GM18909 (cell line): ENCODE results near the gene CNGA2.
A peak's percentile ranks its signal among the peaks of the same experiment; 100 is the strongest.

Source experiments
- ATAC-seq: cut with Tn5 transposase; IDR thresholded peaks from one replicate; pipeline ENCODE4 v1.9.1; 2021; ENCODE audit warnings: mild to moderate bottlenecking; ENCODE audit not compliant: unreplicated experiment, poor library complexity

The CNGA2 gene

DNA sequence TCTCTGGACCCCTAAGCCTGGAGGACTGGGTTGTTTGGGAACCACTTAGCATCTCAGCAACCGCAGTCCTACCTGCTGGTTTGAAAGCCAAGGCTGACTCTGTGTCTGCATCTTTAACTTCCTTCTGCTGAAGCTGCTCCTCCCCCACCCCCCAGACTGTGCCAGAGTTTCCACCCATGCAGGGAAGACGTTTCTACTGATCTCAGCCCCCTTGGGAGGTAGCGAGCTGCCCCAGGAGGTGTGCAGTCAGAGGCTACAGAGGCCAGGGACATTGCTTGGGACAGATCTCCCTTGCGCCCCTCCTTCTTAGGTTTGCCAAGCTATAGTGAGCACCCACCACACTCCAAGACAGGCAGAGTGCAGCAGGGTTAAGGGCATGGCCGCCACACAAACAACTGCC, 23.4 kb upstream of the CNGA2 start:
- no peak for ATAC-seq

DNA sequence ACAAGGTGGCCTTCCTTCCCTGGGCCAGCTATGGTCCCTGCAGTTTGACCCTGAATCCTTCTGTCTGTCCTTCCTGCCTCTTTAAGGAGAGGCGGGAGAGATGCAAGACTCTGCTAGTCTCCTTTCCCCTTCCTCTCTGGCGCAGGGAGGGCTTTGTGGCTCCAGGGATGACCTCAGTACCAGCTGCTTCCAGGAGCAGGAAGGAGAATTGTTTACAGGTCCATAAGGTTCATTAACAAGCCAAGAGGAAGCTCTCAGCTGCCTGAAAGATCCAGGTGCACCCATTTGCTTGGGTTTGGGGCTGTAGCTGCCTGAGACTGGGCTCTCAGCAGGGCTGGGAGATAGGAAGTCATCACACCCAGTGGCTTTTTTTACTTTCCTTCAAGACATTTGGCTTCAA, 22.8 kb upstream of the CNGA2 start:
- ATAC-seq, result no peak

DNA sequence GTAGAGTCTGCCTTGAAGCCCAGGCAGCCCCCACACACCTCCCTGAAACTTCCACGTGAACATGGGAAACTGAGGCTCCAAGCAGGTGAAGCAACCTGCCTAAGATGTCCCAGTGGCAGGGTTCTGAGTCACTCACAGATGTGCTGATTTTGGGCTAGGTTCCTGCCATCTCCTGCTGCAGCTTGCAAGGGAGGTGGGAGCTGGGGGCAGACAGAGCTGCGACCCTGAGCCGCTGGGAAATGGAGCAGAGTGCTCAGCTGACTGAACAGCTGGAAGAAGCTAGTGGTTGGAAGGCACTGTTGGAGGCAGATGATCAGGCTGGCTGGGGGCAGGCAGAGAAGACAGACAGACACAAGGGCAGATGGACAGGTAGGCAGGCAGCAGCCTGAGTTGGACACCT, 22.3 kb upstream of the CNGA2 start:
- ATAC-seq, result no peak

DNA sequence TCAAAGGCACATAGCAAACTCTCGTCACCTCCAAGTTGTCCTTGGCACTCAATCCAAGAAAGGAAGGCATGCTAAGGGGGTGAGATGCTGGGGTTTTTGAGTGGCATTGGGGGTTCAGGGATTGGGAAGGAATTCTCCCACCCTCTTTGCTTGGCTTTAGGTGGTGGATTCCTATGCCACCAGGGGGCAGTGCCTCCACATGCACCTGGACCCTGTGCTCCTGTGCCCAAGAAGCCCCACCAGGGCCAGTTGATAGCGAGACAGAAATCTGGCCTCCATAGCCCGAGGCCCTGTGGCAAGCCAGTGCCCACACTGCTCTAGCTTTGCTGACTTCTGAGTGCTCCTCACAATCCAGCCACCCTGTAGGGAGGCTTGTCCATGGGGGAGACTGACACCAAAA, 20.7 kb upstream of the CNGA2 start:
- peak; percentile 55 for ATAC-seq

DNA sequence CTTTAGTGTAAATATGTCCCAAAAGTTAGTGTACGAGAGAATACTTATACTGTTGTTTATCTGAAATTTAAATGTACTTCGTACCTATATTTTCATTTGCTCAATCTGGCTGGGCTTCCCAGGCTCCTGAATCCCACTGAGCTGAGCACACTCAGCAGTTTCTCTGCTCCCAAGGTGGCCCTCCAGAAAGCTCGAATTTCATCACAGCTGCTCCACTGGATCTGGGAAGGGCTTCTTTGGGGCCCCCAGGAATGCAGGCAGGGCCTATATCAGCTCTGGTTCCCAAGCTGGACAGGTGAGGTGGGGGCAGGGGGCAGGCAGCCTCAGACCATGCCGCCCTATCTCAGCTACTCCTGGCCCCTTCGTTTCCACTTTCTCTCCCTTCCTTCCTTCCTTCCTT, 20.2 kb upstream of the CNGA2 start:
- no peak for ATAC-seq

DNA sequence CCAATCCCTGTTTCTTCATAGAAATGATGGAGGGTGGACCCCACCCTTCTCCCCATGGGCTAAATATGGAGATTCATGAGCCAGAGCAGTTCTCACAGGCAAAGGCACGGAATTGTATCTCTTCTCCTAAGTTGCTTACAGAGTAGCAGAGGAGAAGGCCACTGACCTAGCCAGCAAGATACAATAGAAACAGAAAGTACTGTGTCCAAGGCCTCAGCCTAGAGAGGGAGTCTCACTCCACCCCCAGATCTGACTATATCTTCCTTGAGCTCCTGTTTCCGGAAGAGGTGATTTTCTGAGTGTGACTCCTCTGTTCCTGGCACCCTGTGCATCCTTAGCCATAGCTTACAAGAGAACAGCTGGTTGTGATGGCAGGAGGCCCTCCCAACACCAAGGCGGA, 18.8 kb upstream of the CNGA2 start, which contains the start of gene FATE1:
Gene FATE1 (plus strand): TSS at position 284 of the 400 bp plus-strand sequence. CDS start 85 bp downstream, at position 369.
- ATAC-seq, result no peak

DNA sequence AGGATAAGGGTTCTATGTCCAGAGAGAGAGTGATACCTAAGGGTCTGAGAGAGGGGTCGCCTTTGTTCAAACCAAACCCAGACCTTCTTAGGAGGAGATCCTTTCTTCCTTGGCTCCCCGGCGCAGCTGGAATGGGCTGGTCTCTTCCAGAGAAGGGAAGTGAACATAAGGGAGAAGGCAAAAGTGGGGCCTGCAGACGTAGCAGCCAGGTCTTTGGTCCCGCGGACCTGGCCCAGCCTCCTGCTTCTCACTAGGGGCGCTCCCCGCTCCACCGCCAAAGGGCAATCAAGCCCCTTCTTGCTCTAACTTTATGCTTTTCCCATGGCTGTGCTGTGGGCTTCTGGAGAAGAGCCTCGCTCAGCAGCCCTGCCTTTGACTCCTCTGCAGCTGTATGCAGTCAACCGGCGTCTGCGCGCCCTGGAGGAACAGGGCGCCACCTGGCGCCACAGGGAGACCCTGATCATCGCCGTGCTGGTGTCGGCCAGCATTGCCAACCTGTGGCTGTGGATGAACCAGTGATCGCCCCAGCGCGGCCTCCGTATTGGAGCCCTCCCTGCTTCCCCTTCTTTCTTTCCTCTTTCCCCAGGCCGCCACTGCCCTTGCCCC, 12.2 kb upstream of the CNGA2 start:
- ATAC-seq, result peak; percentile 55

DNA sequence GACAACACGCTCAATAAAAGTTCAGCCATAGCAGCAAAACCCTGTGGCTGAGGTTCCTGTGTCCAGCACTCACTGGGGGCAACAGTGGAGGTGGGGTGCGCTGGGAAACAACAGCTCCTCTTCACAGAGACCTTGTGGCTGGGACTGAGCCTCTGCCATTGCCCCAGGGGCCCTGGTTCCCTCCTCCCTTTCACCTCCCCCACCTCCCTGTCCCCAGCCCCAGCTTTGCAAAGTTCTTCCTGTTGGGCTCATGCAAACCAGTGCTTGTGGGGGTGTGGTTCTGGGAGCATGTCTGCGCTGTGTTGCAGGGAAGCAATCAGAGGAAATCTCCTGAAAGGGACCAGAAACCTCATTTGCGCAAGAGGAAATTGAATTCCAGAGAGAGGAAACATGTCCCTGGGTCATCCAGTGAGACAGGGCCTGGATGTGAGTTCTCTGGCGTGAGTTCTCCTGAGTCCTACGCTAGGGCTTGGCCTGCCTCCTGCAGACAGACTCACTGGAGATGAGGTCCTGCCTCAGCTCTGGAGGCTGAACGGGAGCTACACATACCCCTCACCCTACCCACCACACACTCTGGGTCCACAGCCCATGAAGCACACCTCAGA, 11.3 kb upstream of the CNGA2 start:
- no peak for ATAC-seq

DNA sequence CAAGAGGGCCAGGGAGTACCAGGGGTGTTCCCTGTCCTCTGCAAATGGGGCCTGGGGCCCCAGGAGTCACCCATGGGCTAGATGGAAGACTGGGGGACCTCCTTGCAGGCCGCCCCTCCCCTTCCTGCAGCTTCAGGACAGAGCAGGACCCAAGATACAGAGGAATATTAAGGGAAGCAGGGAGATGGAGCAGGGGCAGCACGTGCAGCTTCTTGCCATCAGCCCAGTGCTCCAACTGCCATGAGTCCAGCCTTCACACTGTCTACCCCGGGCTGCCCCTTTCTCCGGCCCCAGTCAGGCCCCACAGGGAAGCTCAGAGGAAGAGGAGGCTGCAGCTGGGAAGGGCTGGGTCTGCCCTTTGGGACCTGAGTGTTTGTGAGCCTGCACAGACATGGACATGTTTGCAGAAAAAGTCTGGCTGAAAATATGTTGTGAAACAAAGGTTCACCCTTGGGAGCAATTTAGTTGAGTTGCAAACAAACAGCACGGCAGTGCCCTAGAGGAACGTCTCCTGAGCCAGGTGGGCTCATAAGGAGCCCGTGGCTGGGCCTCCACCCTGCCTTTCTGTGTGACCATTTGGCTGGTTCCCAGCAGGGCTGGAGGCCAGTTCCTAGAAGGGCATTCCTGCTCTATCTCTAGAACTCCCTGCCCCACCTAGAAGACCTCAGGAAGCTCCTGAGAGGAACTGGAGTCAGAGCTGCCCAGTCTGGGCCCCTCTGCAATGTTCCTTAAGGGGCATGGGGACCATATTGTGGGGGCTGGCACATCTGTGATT, 9.8 kb upstream of the CNGA2 start:
- no peak for ATAC-seq

DNA sequence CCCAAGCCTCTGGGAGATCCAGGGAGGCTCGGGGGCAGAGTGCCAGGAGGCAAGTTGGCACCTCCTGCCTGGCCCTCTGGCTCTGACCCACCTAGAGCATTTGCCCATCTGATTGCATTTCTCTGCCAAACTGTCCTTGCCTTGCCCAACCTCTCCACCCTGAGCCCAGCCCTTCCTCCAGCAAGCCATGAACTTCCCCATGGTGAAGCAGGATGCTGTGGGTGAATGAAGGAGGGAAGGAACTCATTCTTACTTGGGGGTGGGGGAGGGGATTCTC, 9.3 kb upstream of the CNGA2 start:
- no peak for ATAC-seq

DNA sequence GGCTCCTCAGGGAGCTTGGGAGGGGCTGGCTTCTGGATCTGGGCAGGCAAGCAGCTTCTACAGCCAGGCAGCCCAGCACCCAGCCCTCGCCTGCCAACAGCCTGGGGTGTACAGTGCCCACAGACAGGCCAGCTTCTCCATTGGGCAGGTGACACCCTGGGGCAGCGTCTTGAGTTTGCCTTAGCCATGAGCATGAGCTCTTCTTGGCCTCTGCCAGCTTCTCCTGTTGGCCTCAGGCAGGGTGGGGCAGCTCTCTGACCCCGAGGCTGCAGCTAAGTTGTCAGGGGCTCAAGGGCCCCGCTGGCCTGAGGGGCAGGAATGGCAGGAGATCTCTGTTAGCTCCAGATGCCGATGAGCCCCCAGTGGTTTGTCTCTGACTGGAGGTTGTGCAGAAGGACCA, 7.8 kb upstream of the CNGA2 start:
- ATAC-seq, result no peak

DNA sequence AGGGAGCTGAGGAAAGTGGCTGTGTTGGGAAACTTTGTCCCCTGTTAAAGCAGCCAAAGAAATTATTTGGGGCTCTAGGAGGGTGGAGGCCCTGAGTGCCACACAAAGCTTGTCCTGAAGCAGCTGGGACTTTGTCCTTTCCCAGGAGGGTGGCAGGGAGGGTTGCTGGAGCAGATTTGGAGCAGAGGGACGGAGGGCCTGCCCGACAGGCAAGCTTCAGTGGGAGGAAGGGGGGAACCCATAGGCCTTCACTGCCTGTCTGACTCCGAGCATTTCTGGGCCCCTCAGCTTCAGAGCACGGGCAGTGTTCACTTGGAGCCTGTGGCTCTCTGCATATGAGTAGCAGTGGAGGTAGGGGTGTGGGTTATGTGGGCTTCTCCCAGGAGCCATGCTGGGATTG, 7.2 kb upstream of the CNGA2 start:
- no peak for ATAC-seq

DNA sequence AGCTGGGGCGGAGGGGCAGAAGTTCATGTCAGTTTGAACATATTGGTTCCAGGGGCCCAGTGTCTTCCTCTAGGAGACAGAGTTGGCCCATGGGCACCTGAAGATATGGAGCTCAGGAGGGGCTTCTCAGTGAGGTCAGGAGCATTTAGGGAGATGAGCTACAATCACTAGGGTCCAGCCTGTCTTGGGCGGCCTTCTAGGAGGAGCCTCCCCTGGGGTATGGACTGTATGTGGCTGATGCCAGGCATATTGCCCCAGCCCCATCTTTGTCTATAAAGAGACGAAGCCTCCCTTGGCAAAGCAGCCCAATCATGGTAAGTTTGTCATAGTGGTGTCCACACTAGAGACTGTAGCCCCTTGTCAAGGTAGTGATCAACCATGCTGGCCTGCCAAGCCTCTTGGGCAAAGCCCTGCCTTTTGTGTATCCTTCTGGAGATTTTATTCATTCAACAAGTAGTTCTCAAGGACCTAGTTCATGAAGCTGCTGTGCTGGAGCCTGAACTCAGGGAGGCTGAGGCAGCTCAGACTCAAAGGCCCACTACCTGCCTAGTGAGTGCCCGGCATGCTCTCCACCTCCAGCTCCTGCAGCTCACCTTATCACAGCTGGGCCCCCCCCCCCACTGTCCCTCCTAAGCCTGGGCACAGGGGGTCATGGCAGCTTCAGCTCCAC, 5.4 kb upstream of the CNGA2 start:
- ATAC-seq, result no peak

DNA sequence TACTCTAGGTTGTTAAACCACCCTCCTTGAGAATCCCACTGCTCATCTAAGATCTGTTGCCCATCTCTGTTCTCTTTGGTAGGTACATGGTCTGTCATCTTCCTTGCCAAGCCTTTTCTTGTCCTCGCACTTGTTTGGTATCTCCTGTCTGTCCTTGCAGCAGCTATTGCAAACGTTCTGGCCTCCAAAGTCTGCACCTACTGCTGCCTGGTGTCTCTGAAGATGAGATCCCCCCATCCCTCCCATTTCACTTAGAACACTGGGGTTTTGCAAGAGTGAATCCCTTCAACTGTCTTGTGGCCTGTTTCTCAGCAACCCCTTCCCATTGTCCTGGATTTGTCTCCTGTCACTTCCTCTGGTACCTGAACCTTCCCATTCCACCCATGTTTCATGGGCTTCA, 673 bp downstream of the CNGA2 start:
- ATAC-seq, result no peak

DNA sequence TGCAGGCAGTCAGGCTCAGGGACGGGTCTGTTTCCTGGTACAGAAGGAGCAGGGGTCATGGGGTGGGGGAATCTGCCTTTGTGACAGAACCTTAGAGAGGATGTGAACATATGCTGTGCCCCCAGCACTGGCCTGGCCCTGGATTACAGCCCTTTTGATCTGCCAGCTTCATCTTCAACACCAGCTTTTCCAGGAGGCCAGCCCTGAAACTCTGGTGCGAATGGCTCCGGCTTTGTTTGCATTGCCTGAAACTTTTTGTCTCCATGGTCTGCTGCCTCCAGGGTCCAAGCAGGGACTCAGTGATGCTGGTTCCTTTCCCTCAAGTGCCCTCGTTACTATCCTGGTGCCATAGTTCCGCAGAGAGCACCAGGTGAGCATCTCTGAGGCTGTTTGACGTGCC, 2.1 kb downstream of the CNGA2 start:
- no peak for ATAC-seq

DNA sequence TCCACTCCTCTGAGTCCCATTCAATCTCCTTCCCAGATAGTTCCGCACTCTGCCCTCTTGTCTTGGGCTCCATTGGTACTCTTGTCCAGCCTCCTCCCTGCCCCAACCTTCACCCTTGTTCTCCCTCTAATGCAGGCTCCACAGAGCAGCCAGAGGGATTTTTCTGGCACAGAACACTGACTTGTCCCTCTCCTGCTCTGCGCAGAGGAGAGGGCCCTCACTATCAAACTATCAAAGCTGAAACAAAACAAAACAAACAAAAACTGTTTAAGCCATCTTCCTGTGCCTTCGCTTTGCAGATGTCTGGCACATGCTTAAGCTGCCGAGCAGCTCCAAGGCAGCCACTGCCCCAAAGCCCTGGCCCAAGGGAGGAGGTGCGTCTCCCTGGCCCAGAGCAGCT, 2.9 kb downstream of the CNGA2 start:
- no peak for ATAC-seq

DNA sequence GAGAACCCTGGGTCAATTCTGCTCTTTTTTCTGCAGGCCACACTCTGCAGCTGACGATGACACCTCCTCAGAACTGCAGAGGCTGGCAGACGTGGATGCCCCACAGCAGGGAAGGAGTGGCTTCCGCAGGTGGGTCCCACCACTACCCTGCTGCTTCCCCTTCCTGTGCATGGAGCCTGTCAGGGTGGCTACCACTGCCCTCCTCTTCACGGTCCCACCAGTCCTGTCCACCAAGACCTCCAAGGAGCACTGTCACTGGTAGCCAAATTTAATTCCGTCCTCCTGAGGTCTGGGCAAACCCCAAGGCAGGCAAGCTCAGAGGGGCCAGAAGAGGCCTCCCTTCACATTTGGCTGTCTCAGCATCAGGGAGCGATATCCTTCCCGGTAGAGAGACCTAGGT, 4.2 kb downstream of the CNGA2 start:
- ATAC-seq, result no peak

DNA sequence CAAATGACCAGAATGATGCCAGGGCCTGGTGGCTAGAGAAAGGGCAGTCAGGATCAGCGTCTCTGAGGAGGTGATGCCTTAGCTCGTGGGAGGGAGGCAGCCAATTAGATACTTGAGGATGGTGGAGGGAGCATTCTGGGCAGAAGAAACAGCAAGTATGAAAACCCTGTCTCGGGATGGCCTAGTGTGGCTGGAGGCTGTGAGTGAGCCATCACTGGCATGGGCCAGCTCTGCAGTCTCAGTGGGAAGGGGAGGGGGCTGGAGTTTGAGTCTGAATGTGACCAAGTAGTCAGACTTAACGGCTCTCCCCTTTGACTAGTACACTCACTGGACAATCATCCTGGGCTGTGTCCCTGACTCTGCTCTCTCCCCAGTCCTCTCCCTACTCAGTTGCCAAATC, 7.1 kb downstream of the CNGA2 start:
- no peak for ATAC-seq

DNA sequence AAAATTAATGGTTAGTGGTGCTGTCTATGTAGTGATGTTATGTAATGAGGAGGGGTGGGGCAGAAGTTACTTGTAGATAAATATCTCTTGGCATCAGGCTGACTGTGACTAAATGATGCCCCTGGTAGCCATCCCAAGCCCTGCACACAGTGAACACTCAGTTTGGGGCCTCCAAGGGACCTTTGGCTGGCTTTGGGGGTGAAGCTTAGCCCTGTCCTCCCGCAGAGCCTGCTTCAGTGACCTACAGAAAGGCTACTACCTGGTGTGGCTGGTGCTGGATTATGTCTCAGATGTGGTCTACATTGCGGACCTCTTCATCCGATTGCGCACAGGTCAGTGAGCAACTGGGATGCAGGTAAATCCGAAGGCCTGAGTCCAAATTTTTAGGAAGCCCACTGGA, 7.8 kb downstream of the CNGA2 start:
- ATAC-seq, result no peak

DNA sequence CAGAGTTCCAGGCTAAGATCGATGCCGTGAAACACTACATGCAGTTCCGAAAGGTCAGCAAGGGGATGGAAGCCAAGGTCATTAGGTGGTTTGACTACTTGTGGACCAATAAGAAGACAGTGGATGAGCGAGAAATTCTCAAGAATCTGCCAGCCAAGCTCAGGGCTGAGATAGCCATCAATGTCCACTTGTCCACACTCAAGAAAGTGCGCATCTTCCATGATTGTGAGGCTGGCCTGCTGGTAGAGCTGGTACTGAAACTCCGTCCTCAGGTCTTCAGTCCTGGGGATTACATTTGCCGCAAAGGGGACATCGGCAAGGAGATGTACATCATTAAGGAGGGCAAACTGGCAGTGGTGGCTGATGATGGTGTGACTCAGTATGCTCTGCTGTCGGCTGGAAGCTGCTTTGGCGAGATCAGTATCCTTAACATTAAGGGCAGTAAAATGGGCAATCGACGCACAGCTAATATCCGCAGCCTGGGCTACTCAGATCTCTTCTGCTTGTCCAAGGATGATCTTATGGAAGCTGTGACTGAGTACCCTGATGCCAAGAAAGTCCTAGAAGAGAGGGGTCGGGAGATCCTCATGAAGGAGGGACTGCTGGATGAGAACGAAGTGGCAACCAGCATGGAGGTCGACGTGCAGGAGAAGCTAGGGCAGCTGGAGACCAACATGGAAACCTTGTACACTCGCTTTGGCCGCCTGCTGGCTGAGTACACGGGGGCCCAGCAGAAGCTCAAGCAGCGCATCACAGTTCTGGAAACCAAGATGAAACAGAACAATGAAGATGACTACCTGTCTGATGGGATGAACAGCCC, 9.3 kb downstream of the CNGA2 start:
- no peak for ATAC-seq

DNA sequence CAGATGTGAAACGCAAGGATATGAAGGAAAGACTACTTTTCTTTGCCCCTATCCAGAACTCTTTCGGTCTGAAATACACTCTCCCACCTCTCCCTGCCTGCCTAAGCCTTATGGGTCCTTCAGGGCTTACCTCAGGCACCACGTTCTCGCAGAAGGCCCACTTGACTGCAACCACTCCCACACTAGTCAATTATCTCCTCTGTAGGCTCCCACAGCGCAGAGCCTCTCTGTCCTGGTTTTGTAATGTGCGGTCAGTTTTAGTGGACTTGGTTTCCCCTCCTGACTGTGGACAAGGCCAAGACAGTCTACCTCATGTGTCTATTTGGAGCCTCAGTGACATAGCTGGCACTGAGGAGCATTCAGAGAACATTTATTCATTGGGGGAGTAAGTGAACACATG, 11.1 kb downstream of the CNGA2 start:
- ATAC-seq, result no peak
